Activated T-helper 1 cell treated with Interleukin-2 at 50 U/mL for 16 hours (primary cell): ENCODE results near the gene MRPL14.
"Not testable (repeated sequence)": the region's sequence is repeated elsewhere in the genome, so short reads cannot be mapped to it uniquely, and the experiment has no call there.

Experiments used
- DNase-seq: peaks from one replicate; pipeline ENCODE4 v3.0.0-alpha.2; 2020; ENCODE audit warnings: low read depth

MRPL14 gene

GRCh38 chr6:44097782-44098317, 29.4 kb downstream of the MRPL14 start:
- DNase-seq, result no peak

- DNase-seq, result peak; percentile 52
Observed at GRCh38 chr6:44096612-44097011, 30.6 kb downstream of the MRPL14 start.

- not testable (repeated sequence) for DNase-seq
Observed at GRCh38 chr6:44095243-44095623, 32.0 kb downstream of the MRPL14 start.

- no peak for DNase-seq
Observed at GRCh38 chr6:44094403-44095242, 32.6 kb downstream of the MRPL14 start.

GRCh38 chr6:44093750-44094402, 33.4 kb downstream of the MRPL14 start:
- no peak for DNase-seq

GRCh38 chr6:44093066-44093465, 34.2 kb downstream of the MRPL14 start:
- DNase-seq, result no peak

GRCh38 chr6:44091981-44092884, 35.0 kb downstream of the MRPL14 start:
- no peak for DNase-seq

GRCh38 chr6:44091356-44091755, 35.9 kb downstream of the MRPL14 start:
- not testable (repeated sequence) for DNase-seq

GRCh38 chr6:44090465-44090864, 36.8 kb downstream of the MRPL14 start:
- no peak for DNase-seq

- DNase-seq, result no peak
Observed at GRCh38 chr6:44088827-44089590, 38.2 kb downstream of the MRPL14 start.

GRCh38 chr6:44087623-44088022, 39.6 kb downstream of the MRPL14 start:
- no peak for DNase-seq

GRCh38 chr6:44086931-44087574, 40.2 kb downstream of the MRPL14 start:
- no peak for DNase-seq

GRCh38 chr6:44085219-44085618, 42.0 kb downstream of the MRPL14 start:
- no peak for DNase-seq

GRCh38 chr6:44084231-44085014, 42.8 kb downstream of the MRPL14 start:
- DNase-seq, result no peak

GRCh38 chr6:44082872-44083321, 44.4 kb downstream of the MRPL14 start:
- DNase-seq, result no peak

GRCh38 chr6:44081753-44082152, 45.5 kb downstream of the MRPL14 start:
- no peak for DNase-seq

GRCh38 chr6:44080561-44081521, 46.4 kb downstream of the MRPL14 start:
- DNase-seq, result no peak

GRCh38 chr6:44079672-44080071, 47.6 kb downstream of the MRPL14 start:
- DNase-seq, result no peak
